Ramos (cell line): ENCODE data around the gene DBT.
"Not testable (repeated sequence)": the region's sequence is repeated elsewhere in the genome, so short reads cannot be mapped to it uniquely, and the experiment has no call there.

Experiments
- in situ Hi-C: fragments of 300-500 bp; cut with MboI; formaldehyde crosslinking; loops from one replicate; pipeline ENCODE4 v1.14.3; 2022; ENCODE audit warnings: low sequenced_read_pairs; ENCODE audit not compliant: unreplicated experiment

DBT gene

DNA sequence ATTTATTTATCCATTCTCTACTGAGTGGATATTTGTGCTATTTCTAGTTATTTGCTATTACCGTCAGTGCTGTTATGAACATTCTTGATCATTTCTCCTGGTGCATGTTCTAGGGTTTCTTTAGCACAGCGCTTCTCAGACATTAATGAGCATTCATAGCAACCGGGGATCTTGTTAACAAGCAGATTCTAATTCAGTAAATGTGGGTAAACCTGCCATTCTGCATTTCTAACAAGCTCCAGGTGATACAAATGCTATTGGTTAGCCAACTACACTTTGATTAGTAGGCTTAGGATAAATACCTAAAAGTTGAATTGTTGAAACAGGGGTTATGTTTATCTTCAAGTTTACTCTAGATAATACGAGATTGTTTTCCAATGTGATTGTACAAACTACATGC is 3.3 kb upstream of the DBT start:
- in situ Hi-C loops: no loop called here

DNA sequence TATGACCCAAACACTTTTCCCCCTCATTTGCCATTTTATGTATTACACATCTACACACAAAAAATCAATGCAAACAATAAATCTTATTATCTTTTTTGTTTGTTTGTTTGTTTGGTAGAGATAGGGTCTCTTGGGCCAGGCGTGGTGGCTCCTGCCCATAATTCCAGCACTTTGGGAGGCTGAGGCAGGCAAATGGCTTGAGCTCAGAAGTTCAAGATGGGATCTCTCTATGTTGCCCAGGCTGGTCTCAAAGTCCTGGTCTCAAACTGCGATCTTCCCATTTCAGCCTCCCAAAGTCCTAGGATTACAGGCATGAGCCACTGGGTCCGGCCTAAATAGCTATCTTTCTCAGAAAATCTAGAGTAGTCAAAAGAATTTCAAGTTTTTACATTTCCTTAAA is 1.2 kb upstream of the DBT start:
- in situ Hi-C loops: no loop called here

DNA sequence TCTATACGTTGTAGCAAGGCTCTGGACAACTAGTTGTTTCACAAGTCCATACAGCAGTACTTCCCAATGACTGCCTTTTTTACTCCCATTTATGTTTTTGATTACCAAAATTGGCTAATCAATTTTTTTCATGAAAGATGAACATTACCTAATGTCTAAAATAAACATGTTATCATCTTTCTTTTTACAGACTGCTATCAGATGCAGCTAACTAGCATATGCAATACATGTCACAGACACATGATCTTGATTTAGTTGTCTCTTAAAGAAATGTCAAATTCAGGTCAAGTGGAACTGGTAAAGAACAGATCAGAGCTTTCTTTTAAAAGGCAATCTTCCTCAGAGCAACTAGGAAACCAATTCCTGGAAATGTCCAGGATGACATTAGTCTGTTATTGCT is 630 bp upstream of the DBT start:
- in situ Hi-C loops: no loop called here

DNA sequence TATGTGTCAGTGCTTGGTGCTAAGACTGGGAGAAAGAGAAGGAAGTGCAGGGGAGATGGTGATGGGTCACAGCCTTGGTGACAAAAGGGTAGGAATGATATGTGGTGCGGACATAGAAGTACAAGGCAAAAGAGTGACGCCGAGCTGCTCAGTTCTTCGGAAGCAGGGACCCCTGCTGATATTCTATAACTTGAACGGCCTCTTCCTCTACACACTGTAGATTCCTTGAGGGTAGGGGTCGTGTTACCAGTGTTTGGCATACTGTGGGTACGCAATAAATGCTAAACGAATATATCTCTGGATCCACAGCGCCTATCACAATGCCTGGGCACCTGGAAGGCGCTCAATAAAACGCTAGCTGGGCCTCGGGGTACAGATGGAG is 488 bp downstream of the DBT start:
- in situ Hi-C loops: no loop called here

DNA sequence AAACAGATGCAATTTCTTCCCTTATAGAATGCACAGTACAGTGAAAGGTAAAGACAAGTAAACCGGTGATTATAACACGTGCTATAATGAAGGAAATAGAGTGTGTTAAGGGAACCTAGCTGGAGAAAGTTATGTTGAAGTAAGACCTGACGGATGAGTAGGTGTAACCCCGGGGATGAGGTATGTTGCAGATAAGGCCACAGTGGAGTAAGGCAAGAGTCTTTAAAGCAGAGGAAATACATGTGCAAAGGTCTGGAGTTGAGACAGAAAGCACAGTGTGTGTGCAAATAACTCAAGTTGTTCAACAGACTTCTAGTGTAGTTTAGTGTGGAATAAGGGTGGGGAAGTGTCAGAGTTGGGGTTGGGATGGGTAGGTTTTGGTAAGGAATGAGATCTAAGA is 2.9 kb downstream of the DBT start:
- in situ Hi-C loops: no loop called here

DNA sequence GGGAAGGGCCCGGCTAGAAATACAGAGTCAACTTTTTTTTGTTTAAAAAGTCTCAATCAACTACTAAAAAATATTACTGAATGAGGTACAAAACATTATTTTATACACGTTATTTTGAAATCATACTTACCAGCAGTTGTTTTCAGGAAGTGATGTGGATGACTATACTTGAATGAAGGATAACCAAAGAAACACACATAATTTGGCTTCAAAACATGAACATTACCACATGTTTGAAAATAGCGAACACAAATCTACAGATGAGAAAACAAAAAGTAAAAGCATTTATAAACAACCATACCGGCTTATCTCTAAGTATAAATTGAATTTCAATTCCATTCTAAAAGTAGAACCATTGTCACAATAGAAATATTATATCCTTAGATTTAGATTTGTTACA is 9.0 kb downstream of the DBT start:
- in situ Hi-C loops: no loop called here

DNA sequence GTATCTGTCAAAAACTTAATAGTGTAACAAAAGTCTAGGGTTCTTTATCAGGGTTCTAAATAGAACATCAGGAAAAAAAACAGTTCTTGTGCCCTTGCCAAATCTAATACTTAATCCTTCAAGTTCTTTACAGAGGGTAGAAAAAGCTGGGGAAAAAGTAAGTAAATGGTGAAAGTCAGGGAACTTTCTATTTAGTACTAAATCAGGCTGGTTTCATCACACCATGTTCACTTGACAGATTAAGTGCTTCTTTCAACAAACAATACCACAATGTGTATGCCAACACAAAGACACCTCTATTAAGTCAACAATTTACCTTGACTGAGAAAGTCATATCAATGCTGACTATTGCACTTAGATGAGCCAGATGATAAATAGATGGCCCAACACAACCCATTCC is 9.7 kb downstream of the DBT start:
- in situ Hi-C loops: no loop called here

DNA sequence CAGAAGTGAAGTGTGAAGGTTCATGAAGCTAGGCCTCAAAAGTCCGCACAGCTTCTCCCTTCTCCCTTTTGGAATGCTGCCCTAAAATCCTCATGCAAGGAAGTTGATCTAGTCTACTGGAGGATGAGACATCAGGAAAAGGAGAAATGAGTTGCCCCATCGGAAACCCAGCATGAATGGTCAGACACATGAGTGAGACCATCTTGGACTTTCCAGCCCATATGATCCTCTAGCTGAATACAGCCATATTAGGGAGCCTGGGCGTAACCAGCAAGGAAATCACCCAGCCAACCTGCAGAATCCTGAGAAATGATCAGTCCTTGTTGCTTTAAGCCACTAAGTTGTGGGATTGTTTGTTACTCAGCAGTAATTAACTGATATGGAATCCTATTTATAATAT is 12.5 kb downstream of the DBT start:
- in situ Hi-C loops: no loop called here

DNA sequence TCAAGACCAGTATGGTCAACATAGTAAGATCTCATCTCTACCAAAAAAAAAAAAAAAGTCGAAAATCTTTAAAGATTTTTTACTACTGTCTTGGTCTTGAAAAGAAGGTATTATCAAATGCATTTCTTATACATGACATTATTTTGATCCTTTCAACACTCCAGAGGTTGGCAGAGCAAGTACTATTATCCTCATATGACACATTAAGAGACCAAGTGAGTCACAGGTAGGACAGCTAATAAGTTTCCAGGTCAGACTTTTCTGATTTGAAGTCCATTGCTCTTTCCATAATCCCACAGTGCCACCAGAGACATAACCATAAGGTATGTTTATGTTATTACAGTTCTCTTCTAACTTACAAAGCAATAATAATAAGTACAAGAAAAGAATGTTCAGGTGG is 15.2 kb downstream of the DBT start:
- in situ Hi-C loops: no loop called here

DNA sequence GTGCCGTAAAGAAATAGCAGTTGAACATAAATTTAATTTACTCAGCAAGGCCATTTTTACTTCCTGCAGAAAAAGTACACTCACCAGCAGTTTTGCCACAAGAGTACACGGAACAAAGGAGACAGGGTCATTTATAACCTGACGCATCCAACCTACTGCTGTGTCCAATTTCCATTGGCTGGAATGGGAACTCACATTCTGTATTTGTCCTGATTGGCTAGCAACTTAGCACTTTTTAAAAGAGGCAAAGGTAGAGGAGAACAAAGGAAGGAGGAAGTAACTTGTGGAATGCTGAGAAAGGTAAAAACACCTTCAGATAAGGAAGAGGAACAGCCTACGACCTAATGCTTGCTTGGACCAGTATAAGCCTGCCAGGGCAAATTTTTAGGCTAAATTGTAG is 16.1 kb downstream of the DBT start:
- in situ Hi-C loops: not testable (repeated sequence)

DNA sequence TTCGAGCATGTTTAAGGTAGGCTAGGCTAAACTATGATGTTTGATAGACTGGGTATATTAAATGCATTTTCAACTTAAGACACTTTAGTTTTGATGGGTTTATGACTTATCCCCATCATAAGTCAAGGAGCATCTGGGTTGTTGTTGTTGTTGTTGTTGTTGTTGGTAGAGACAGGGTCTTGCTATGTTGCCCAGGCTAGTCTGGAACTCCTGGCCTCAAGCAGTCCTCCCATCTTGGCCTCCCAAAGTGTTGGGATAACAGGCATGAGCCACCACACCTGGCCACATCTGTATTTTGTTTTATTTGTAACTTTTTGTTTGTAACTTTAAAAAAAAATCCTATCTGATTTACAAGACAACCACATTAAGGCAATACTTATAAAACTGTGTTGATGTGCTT is 17.5 kb downstream of the DBT start:
- in situ Hi-C loops: no loop called here

DNA sequence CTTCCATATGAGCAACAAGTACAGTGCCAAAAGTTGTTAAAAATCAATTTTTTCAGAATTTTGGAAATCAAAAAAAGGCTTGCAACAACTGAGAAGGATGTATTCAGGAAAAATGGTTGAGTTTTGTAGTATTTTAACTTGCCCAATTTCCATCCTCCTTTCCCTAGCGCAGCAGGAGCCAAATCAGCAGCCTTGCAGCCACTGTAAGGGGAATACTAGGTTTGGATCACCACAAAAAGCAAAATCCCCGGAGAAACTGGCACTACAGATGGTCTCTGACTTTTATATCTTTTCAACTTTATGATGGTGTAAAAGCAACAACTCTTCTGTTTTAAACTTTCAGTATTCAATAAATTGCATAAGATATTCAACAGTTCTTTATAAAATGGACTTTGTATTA is 17.9 kb downstream of the DBT start:
- in situ Hi-C loops: no loop called here

DNA sequence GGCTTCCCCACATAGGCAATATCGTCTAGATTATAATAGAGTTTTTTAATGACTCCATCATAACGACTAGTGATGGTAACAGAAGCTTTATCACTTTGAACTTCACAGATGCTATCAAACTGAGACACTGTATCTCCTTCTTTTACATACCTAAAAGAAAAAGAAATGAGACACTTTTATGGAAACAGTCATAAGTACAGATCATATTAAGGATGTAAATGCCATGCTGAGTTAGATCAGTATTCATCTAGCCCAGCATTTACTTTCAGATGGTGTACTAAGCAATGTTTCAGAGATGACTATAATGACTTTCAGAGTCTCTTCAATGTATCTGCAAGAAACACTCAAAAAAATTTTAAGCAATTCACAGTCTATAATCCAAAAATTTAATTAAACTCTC is 18.9 kb downstream of the DBT start:
- in situ Hi-C loops: no loop called here

DNA sequence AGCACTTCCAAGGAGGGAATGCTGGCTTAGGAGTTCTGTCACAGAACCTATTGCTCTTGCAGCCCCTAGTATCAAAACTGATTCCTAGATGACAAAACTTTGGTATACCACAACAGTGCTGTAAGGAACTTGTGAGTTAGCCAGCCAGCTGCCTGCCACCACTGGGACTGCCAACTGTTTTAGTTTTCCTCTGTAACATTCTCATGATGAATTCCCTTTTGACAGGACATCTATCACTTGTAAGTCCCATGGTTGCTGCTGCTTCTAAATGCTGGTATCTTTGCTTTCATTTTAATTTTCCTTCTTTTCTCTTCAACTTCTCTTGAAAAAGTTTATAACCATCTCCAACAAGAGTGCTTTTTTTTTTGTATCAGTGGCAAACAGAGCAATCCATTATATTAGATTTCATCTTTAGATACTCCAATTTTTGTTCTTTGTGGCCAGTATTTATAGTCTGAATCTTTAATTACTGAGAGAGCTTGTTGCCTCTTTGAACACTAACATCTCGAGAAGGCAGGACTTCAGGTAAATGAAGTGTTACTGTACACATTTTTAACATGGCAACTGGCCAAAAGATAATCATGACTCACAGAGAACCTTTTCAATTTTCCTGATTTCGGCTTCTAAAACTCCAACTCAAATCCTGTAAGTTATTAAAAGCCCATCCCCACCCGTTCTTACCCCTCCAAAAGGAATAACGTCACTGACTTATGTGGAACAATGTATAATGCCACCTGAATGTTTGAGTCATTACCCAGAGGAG is 19.8 kb downstream of the DBT start:
- in situ Hi-C loops: no loop called here

DNA sequence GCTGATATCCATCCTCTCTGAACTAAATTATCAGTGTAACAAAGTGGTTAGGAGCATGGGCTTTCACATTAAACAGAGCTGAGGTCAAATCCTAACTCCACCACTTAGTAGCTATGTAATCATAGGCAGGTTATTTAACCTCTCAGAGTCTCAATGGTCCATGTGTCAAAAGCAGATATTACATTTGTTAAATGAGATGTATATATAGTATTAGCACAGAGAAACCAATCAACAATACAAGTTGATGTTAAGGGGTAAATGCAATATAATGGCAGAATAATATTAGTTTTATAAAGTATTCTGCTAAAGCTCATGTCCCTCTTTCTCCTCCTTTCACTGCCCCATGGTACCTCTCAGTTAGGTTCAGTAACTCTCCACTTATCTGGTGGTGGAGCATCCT is 27.2 kb downstream of the DBT start:
- in situ Hi-C loops: no loop called here

DNA sequence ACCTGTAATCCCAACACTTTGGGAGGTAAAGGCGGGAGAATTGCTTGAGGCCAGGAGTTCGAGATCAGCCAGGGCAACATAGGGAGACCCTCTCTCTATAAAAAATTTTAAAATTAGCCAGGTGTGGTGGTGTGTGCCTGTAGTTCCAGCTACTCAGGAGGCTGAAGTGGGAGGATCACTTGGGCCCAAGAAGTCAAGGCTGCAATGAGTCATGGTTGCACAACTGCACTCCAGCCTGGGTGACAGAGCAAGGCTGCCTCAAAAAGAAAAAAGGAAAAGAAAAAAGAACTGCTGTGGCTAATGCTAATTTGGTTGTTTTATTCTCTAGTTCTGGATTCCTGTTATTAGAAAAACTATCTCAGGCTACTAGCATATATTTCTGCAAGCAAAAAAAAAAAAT is 29.8 kb downstream of the DBT start:
- in situ Hi-C loops: no loop called here

DNA sequence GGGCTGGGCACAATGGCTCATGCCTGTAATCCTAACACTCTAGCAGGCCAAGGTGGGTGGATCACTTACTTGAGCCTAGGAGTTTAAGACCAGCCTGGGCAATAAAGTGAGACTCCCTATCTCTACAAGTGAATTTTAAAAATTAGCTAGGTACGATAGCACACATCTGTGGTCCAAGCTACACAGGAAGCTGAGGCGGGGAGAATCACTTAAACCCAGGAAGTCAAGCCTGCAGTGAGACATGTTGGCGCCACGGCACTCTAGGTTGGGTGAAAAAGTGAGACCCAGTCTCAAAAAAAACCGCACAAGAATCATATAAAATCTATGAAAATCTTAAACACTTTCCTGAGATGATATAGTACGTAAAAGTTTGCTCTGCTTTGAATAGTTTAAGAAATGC is 30.2 kb downstream of the DBT start:
- in situ Hi-C loops: no loop called here

DNA sequence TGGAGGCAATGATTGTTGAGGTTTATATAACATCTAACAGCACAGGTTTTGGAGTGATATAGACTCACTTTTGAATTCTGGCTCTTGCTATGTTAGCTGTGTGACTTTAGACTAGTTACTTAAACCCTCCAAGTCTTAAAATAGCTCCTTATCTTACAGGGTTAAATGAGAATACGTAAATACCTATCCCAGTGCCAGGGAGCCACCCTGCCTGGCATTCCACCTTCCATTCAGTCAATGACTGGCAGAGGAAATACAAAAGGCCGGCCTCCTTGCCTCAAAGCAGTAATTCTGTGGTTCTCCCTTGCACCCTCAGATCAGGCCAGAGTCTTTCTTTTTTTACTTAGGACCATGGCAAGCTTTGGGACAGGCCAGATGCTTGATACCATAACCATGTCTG is 31.8 kb downstream of the DBT start:
- in situ Hi-C loops: no loop called here

DNA sequence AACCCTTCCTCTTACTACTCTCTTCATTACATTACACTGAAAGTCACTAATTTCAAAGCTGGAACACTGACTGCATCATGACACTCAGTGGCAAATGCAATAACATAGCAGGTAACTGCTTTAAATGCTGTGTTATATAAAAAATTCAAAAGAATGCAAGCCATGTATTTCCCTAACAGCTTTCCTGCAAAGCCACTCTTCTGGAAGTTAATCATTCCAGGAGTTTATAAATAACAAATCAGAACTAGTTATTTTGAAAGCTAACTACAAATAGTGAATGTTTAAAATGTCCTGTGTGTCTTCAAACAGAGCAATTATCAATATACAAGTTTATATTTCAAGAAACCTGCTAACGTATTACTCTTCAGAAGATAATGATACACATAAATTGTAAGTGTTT is 34.5 kb downstream of the DBT start:
- in situ Hi-C loops: no loop called here

DNA sequence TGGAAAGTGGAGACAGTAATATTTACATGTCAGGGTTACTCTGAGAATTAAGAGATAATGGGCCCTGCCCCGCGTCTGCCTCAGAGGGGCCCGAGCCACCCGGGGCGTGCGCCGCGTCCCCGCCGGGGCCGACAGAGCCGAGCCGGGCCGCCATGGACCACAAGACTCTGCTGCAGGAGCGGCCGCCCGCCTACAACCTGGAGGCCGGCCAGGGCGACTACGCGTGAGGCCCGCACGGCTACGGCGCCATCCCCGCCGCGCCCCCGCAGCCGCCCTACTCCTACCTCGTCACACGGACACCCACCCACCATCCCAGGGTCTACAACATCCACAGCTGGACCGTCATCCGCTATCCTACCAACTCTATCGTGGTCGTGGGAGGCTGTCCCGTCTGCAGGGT is 36.5 kb downstream of the DBT start:
- in situ Hi-C loops: no loop called here

DNA sequence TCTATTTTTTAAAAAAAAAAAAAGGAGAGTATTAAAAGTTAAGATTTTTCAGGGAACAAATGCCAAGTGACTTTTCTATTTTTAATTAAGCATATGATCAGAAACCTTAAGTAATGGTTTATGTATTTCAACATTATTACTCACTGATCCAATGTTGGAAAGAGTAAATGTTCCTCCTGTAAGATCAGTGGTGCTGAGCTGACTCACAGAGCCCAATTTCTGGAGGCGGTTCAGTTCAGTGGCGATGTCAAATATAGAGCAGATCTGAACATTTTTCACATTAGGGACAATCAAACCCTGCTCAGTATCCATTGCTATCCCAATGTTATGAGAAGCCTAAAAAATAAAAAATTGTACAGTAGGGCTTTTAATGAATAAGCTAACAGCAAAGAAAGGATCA is 43.3 kb downstream of the DBT start:
- in situ Hi-C loops: no loop called here

DNA sequence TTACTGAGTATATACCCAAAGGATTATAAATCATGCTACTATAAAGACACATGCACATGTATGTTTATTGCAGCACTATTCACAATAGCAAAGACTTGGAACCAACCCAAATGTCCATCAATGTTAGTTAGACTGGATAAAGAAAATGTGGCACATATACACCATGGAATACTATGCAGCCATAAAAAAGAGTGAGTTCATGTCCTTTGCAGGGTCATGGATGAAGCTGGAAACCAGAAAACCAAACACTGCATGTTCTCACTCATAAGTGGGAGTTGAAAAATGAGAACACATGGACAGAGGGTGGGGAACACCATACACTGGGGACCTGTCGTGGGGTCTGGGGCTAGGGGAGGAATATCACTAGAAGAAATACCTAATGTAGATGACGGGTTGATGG is 44.0 kb downstream of the DBT start:
- in situ Hi-C loops: not testable (repeated sequence)

DNA sequence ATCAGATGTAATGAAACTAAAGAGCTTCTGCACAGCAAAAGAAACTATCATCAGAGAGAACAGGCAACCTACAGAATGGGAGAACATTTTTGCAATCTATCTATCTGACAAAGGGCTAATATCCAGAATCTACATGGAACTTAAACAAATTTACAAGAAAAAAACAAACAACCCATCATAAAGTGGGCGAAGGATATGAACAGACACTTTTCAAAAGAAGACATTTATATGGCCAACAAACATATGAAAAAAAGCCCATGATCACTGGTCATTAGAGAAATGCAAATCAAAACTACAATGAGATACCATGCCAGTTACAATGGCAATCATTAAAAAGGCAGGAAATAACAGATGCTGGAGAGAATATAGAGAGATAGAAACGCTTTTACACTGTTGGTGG is 44.5 kb downstream of the DBT start:
- in situ Hi-C loops: not testable (repeated sequence)
